Progenitor cell of endocrine pancreas (in vitro differentiated cells): ENCODE results near the gene LAMA1. TPM values are rescaled to one million over a fixed set of nuclear protein-coding genes. Genes with fewer than 3 reads are reported as not detected.

Source experiments
- DNase-seq: peaks from one replicate; pipeline ENCODE4 v3.0.0; 2021; ENCODE audit warnings: low spot score; ENCODE audit not compliant: unreplicated experiment
- H3K27ac Mint-ChIP-seq: 2 replicates; pipeline ENCODE4 v1.8.0; 2021; ENCODE audit warnings: mild to moderate bottlenecking, moderate library complexity, mixed read lengths
- H3K27me3 Mint-ChIP-seq: 2 replicates; pipeline ENCODE4 v1.8.0; 2021; ENCODE audit warnings: mixed read lengths
- H3K36me3 Mint-ChIP-seq: 2 replicates; pipeline ENCODE4 v1.8.0; 2022; ENCODE audit warnings: mixed read lengths; ENCODE audit not compliant: insufficient read depth
- H3K4me1 Mint-ChIP-seq: 2 replicates; pipeline ENCODE4 v1.8.0; 2021; ENCODE audit warnings: low read depth, mixed read lengths
- H3K4me3 Mint-ChIP-seq: 2 replicates; pipeline ENCODE4 v1.8.0; 2021; ENCODE audit warnings: low read depth, mild to moderate bottlenecking, moderate library complexity, mixed read lengths
- H3K9me3 Mint-ChIP-seq: 2 replicates; pipeline ENCODE4 v1.8.0; 2021; ENCODE audit warnings: low read depth, mixed read lengths
- total RNA-seq: library from RNA; stranded (reverse); gene quantifications from 2 replicates; pipeline ENCODE4 v1.2.1, GENCODE V29; 2021
- TF ChIP-seq, protein P1 (sequence below): fragments of 200-600 bp; sonication (generic); IDR thresholded peaks from one replicate; pipeline ENCODE4 v1.5.0; 2021; ENCODE audit warnings: antibody characterized with exemption, mild to moderate bottlenecking; ENCODE audit not compliant: unreplicated experiment

The LAMA1 gene
- total RNA-seq, 1 donor from 2014 or later: 257 TPM

GRCh38 chr18:6928359-6928758, 189.2 kb downstream of the LAMA1 start:
- H3K36me3 Mint-ChIP-seq: no peaks in the 10 kb centered on the region
- DNase-seq: no peak
- TF ChIP-seq, protein P1, sequence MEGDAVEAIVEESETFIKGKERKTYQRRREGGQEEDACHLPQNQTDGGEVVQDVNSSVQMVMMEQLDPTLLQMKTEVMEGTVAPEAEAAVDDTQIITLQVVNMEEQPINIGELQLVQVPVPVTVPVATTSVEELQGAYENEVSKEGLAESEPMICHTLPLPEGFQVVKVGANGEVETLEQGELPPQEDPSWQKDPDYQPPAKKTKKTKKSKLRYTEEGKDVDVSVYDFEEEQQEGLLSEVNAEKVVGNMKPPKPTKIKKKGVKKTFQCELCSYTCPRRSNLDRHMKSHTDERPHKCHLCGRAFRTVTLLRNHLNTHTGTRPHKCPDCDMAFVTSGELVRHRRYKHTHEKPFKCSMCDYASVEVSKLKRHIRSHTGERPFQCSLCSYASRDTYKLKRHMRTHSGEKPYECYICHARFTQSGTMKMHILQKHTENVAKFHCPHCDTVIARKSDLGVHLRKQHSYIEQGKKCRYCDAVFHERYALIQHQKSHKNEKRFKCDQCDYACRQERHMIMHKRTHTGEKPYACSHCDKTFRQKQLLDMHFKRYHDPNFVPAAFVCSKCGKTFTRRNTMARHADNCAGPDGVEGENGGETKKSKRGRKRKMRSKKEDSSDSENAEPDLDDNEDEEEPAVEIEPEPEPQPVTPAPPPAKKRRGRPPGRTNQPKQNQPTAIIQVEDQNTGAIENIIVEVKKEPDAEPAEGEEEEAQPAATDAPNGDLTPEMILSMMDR: no peak
- no peak overlapping the region for H3K27ac Mint-ChIP-seq
- H3K27me3 Mint-ChIP-seq: no peaks in the 10 kb centered on the region
- H3K9me3 Mint-ChIP-seq: peaks cover 1% of the 10 kb centered on the region
- no peak overlapping the region for H3K4me3 Mint-ChIP-seq
- no peaks in the 10 kb centered on the region for H3K4me1 Mint-ChIP-seq

GRCh38 chr18:6927153-6927552, 190.4 kb downstream of the LAMA1 start:
- H3K4me1 Mint-ChIP-seq: no peaks in the 10 kb centered on the region
- no peak overlapping the region for H3K27ac Mint-ChIP-seq
- TF ChIP-seq, protein P1: no peak
- H3K27me3 Mint-ChIP-seq: no peaks in the 10 kb centered on the region
- no peak for DNase-seq
- H3K36me3 Mint-ChIP-seq: no peaks in the 10 kb centered on the region
- H3K9me3 Mint-ChIP-seq: peaks cover 3% of the 10 kb centered on the region
- no peak overlapping the region for H3K4me3 Mint-ChIP-seq

DNA sequence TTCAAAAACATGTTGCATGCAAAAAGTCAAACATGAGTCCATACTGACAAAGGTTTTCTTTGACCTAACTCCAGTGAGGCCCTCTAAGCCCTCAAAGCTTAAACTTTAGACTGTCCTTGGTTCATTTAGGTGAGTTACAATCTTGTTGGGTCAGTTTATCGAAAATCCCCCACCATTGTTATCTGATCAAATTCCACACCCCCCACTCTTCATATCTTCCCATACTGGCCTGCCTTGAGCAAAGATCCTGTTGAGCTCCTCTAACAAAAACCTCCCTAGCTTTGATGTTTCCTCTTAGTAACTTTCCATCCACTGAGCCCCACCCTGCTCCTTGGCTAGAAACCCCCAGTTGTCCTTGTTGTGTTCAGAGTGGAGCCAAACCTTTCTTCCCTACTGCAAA, 194.4 kb downstream of the LAMA1 start:
- Mint-ChIP-seq H3K27me3 (no peaks in the 10 kb centered on the region), H3K36me3 (no peaks in the 10 kb centered on the region), H3K4me1 (no peaks in the 10 kb centered on the region), H3K9me3 (peaks cover 3% of the 10 kb centered on the region), H3K27ac (no peak overlapping the region), H3K4me3 (no peak overlapping the region)
- TF ChIP-seq, protein P1: no peak
- no peak for DNase-seq

- Mint-ChIP-seq H3K27me3 (no peaks in the 10 kb centered on the region), H3K27ac (no peak overlapping the region), H3K9me3 (peaks cover 3% of the 10 kb centered on the region), H3K4me1 (no peaks in the 10 kb centered on the region), H3K36me3 (peaks cover 10% of the 10 kb centered on the region), H3K4me3 (no peak overlapping the region)
- DNase-seq: no peak
- TF ChIP-seq, protein P1: no peak
These were observed 196.0 kb downstream of the LAMA1 start for GRCh38 chr18:6921571-6921970.

DNA sequence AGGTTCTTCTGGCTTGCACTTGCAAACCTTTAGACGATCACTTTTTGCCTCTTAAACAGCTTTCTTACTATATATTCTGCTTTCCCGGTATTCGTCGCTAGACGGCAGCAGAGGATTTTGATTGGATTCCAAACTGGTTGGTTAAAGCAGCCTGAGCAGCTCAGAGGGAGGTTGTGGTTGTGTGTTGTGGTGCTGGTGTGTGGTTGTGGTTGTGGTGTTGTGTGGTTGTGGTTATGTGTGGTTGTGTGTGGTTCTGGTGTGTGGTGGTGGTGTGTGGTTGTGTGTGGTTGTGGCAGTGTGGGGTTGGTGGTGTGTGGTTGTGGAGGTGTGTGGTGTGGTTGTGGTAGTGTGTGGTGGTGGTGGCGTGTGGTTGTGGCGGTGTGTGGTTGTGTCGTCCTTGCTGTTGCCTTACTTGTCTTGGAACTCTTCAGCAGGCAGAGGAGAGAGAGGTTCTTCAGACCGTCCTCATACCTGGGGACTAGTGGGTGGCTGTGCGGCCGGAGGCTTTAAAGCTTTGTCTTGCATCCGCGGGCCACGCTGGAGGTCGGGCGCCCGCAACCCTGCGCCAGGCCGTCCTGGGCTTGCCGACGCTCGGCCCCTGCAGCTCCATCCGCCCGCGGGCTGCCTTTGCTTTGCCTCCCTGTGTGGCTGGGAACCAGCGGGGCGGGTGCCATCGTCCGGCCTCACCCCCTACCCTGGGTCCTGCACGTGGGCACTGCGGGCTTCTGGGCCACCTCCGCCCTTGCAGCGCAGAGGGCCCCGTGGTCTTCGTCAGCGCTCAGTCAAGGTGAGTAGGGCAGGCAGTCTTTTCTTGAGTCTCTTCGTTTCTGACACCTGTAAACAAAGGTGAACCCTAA, 197.3 kb downstream of the LAMA1 start:
- H3K4me3 Mint-ChIP-seq: no peak overlapping the region
- H3K27me3 Mint-ChIP-seq: no peaks in the 10 kb centered on the region
- H3K36me3 Mint-ChIP-seq: peaks cover 19% of the 10 kb centered on the region
- no peaks in the 10 kb centered on the region for H3K4me1 Mint-ChIP-seq
- peaks cover 3% of the 10 kb centered on the region for H3K9me3 Mint-ChIP-seq
- no peak overlapping the region for H3K27ac Mint-ChIP-seq
- TF ChIP-seq, protein P1: peak; percentile 72
- peak; percentile 29 for DNase-seq
